Type B pancreatic cell (in vitro differentiated cells): Measurements from ENCODE around the gene GNG4. TPM values are rescaled to one million over a fixed set of nuclear protein-coding genes. Genes with fewer than 3 reads are reported as not detected.
"Not testable (repeated sequence)": the region's sequence is repeated elsewhere in the genome, so short reads cannot be mapped to it uniquely, and the experiment has no call there.

Experiments used
- DNase-seq: peaks from one replicate; pipeline ENCODE4 v3.0.0; 2021; ENCODE audit warnings: mixed read lengths; ENCODE audit not compliant: unreplicated experiment; ENCODE audit errors: extremely low spot score
- H3K27ac Mint-ChIP-seq: 2 replicates; pipeline ENCODE4 v1.8.0; 2021; ENCODE audit warnings: mild to moderate bottlenecking, mixed read lengths
- H3K27me3 Mint-ChIP-seq: 2 replicates; pipeline ENCODE4 v1.8.0; 2021; ENCODE audit warnings: mixed read lengths
- H3K36me3 Mint-ChIP-seq: 2 replicates; pipeline ENCODE4 v1.8.0; 2021; ENCODE audit warnings: mixed read lengths
- H3K4me1 Mint-ChIP-seq: one replicate; pipeline ENCODE4 v1.8.0; 2021; ENCODE audit warnings: mixed read lengths; ENCODE audit not compliant: unreplicated experiment
- H3K4me3 Mint-ChIP-seq: 2 replicates; pipeline ENCODE4 v1.8.0; 2021; ENCODE audit warnings: mild to moderate bottlenecking, mixed read lengths
- H3K9me3 Mint-ChIP-seq: 2 replicates; pipeline ENCODE4 v1.8.0; 2021; ENCODE audit warnings: mixed read lengths
- total RNA-seq: library from RNA; stranded (reverse); gene quantifications from 2 replicates; pipeline ENCODE4 v1.2.1, GENCODE V29; 2021; ENCODE audit warnings: low replicate concordance
- TF ChIP-seq, protein P1 (sequence below): fragments of 200-600 bp; sonication (generic); conservative IDR thresholded peaks from 2 replicates; pipeline ENCODE4 v1.5.0; 2021; ENCODE audit warnings: antibody characterized with exemption, mild to moderate bottlenecking

The GNG4 gene
- total RNA-seq, 1 donor from 2014 or later: 28.5 TPM

DNA sequence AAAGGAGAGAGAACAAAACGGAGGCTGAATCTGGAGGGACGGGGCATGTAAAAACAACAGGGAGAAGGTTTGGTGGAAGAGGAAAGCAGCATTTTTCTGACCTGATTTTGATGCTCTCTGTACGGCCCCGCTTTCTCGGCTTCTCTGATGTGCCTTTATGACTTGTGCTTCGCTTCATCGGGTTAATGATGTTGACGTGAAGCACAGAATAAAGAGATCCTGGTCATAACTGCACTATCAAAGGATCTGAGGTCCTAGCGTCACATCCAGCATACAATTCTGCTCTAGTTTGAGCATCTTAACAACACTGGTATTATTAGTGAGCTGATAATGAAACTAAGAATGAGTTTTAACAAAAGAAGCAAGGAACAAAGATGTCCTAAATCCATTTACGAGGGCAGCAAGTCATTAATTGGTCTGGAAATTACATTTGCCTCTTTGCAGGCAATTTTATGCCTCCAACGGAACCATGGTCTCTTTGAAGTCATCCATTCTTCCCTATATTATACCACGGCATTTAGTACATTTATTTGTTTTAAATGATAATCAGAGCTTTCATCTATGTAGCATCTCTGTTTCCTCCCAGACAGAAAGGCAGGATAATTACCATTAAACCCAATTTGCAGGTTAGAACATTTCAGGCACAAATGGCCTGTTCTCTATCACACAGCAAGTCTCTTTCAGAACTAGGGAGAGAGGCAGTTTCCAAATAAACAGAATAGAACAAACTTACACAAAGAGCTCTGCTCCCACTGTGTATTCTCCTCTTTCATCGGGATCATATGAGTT, 100.0 kb downstream of the GNG4 start:
- Mint-ChIP-seq H3K27ac (no peak overlapping the region), H3K4me1 (peaks cover 7% of the 10 kb centered on the region), H3K27me3 (no peaks in the 10 kb centered on the region), H3K4me3 (no peak overlapping the region), H3K36me3 (peaks cover 4% of the 10 kb centered on the region), H3K9me3 (no peaks in the 10 kb centered on the region)
- no peak for DNase-seq
- TF ChIP-seq, protein P1, sequence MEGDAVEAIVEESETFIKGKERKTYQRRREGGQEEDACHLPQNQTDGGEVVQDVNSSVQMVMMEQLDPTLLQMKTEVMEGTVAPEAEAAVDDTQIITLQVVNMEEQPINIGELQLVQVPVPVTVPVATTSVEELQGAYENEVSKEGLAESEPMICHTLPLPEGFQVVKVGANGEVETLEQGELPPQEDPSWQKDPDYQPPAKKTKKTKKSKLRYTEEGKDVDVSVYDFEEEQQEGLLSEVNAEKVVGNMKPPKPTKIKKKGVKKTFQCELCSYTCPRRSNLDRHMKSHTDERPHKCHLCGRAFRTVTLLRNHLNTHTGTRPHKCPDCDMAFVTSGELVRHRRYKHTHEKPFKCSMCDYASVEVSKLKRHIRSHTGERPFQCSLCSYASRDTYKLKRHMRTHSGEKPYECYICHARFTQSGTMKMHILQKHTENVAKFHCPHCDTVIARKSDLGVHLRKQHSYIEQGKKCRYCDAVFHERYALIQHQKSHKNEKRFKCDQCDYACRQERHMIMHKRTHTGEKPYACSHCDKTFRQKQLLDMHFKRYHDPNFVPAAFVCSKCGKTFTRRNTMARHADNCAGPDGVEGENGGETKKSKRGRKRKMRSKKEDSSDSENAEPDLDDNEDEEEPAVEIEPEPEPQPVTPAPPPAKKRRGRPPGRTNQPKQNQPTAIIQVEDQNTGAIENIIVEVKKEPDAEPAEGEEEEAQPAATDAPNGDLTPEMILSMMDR: no peak

DNA sequence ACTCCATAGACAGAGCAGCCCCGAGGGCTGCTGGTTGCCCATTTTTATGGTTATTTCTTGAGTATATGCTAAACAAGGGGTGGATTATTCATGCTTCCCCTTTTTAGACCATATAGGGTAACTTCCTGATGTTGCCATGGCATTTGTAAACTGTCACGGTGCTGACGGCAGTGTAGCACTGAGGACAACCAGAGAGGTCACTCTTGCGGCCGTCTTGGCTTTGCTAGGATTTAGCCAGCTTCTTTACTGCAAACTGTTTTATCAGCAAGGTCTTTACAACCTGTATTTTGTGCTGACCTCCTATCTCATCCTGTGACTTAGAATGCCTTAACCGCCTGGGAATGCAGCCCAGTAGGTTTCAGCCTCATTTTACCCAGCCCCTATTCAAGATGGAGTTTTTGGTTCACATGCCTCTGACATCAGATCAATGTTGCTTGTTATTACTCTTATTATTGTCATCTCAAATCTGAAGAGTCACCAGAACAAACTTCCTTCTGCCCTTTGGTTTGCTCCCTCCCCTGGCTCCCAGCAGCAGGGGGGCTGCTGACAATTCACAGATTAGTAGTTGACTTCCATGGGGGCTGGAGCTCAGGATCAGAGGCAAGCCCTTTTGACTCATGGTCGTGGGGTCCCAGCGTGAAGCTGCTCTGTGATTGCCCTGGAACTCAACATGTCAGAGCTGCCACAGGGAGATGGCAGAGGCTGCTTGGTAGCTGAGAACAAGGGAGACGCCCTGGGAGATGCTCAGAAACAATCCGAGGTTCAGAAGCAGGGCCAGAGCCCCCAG, 103.0 kb downstream of the GNG4 start:
- H3K4me1 Mint-ChIP-seq, H3K36me3 Mint-ChIP-seq, H3K4me3 Mint-ChIP-seq, H3K27me3 Mint-ChIP-seq, DNase-seq, H3K9me3 Mint-ChIP-seq: not testable (repeated sequence)
- H3K27ac Mint-ChIP-seq: peak overlapping the region; percentile 51

- H3K9me3 Mint-ChIP-seq: no peaks in the 10 kb centered on the region
- DNase-seq: no peak
- no peaks in the 10 kb centered on the region for H3K27me3 Mint-ChIP-seq
- no peak overlapping the region for H3K27ac Mint-ChIP-seq
- peaks cover 7% of the 10 kb centered on the region for H3K4me1 Mint-ChIP-seq
- TF ChIP-seq, protein P1: no peak
- H3K36me3 Mint-ChIP-seq: peaks cover 4% of the 10 kb centered on the region
- H3K4me3 Mint-ChIP-seq: no peak overlapping the region
Observed at GRCh38 chr1:235545292-235545930, 104.2 kb downstream of the GNG4 start.

- not testable (repeated sequence) for H3K27me3 Mint-ChIP-seq, H3K27ac Mint-ChIP-seq, H3K36me3 Mint-ChIP-seq, H3K4me3 Mint-ChIP-seq, DNase-seq, H3K9me3 Mint-ChIP-seq, H3K4me1 Mint-ChIP-seq
Observed at GRCh38 chr1:235542845-235543244, 106.7 kb downstream of the GNG4 start.

DNA sequence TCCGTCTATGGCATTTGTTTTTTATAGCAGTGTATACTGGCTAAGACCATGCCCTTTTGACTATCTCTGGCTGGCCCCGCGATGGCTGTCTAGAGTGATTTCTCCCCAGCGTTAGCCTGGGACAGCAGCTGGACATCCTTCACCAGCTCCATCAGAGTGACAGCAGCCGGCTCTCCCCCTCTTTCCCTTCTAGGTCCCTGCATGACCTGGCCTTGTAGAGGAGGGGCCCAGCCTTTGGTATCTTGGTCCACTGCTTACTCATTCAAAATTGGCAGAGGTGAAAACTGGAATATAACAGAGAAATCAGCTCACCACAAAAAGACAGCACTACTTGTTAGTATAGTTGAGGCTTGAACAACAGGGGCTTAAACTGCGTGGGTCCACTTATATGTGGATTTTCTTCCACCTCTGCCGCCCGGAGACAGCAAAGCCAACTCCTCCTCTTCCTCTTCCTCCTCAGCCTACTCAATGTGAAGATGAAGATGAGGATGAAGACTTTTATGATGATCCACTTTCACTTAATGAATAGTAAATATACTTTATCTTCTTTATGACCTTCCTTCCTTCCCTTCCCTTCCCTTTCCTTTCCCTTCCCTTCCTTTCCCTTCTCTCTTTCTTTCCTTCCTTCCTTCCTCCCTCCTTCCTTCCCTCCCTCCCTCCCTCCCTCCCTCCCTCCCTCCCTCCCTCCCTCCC, 116.0 kb downstream of the GNG4 start:
- no peak overlapping the region for H3K27ac Mint-ChIP-seq
- no peak for DNase-seq
- TF ChIP-seq, protein P1: no peak
- no peak overlapping the region for H3K4me3 Mint-ChIP-seq
- H3K27me3 Mint-ChIP-seq: peaks cover 4% of the 10 kb centered on the region
- no peaks in the 10 kb centered on the region for H3K4me1 Mint-ChIP-seq
- H3K36me3 Mint-ChIP-seq: no peaks in the 10 kb centered on the region
- H3K9me3 Mint-ChIP-seq: no peaks in the 10 kb centered on the region

GRCh38 chr1:235532360-235532759, 117.2 kb downstream of the GNG4 start:
- H3K4me3 Mint-ChIP-seq: no peak overlapping the region
- peaks cover 4% of the 10 kb centered on the region for H3K27me3 Mint-ChIP-seq
- no peaks in the 10 kb centered on the region for H3K4me1 Mint-ChIP-seq
- H3K27ac Mint-ChIP-seq: no peak overlapping the region
- TF ChIP-seq, protein P1: no peak
- no peak for DNase-seq
- no peaks in the 10 kb centered on the region for H3K36me3 Mint-ChIP-seq
- no peaks in the 10 kb centered on the region for H3K9me3 Mint-ChIP-seq
